Measurements from ENCODE around the gene PPP1R27. TPM values are rescaled to one million over a fixed set of nuclear protein-coding genes. Genes with fewer than 3 reads are reported as not detected.
"Not testable (repeated sequence)": the region's sequence is repeated elsewhere in the genome, so short reads cannot be mapped to it uniquely, and the experiment has no call there.

PPP1R27 gene
- total and polyA plus RNA-seq, 9 donors: 0.22 TPM; not detected in 8

GRCh38 chr17:81842725-81843504, 8.1 kb upstream of the PPP1R27 start:
- TF ChIP-seq POLR2A (IDR thresholded peaks at IDR 0.05) (no peak), CTCF (IDR thresholded peaks at IDR 0.05) (no peak), EP300 (IDR thresholded peaks at IDR 0.05) (no peak)
- Histone ChIP-seq H3K27me3 (no peaks in the 10 kb centered on the region), H3K36me3 (no peaks in the 10 kb centered on the region), H3K9me3 (no peaks in the 10 kb centered on the region), H3K27ac (no peak overlapping the region), H3K4me3 (no peak overlapping the region), H3K4me1 (ENCODE audit: insufficient read depth) (peaks cover 12% of the 10 kb centered on the region)
- WGBS, 3 donors: 56 to 62% (median 56%) methylated on average over 21 of the region's 21 CpGs
- intact Hi-C loops (cut with DNase I): no loop called here
- peak in 3 of 5 donors; percentile 65 to 73 (median 68) for DNase-seq

- Histone ChIP-seq H3K4me3 (no peak overlapping the region), H3K36me3 (no peaks in the 10 kb centered on the region)
- no peak for DNase-seq
Measured at GRCh38 chr17:81842378-81842724, 7.5 kb upstream of the PPP1R27 start.

DNA sequence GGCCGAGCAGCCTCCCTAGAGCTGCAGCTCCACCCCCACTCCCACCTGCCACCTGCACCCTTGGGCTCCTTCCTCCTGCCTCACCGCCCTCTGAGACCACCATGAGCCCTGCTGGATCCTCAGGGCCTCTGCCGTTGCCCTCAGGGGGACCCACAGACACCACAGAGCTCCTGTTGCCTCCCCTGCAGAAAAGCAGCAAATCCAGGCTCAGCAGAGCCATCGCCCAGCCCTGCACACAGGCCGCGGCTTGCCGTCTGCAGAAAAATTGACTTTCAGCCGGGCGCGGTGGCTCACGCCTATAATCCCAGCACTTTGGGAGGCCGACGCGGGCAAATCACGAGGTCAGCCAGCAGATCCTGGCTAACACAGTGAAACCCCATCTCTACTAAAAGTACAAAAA, 7.0 kb upstream of the PPP1R27 start:
- Histone ChIP-seq H3K9me3 (no peaks in the 10 kb centered on the region), H3K36me3 (no peaks in the 10 kb centered on the region), H3K27me3 (no peaks in the 10 kb centered on the region), H3K4me1 (ENCODE audit: insufficient read depth) (peaks cover 12% of the 10 kb centered on the region), H3K4me3 (no peak overlapping the region), H3K27ac (peak overlapping the region in 1 of 2 donors; percentile 2)
- intact Hi-C loops (cut with DNase I): no loop called here
- TF ChIP-seq EP300 (IDR thresholded peaks at IDR 0.05): no peak
- TF ChIP-seq CTCF (IDR thresholded peaks at IDR 0.05): no peak
- no peak for TF ChIP-seq POLR2A (IDR thresholded peaks at IDR 0.05)
- no peak for DNase-seq
- WGBS, 3 donors: 86 to 93% (median 86%) methylated on average over 15 of the region's 15 CpGs

More at GRCh38 chr17:81842378-81842724, 7.5 kb upstream of the PPP1R27 start:
- 87 to 95% (median 92%) methylated on average over 11 of the region's 11 CpGs for WGBS, 3 donors
- peaks cover 12% of the 10 kb centered on the region for H3K4me1 ChIP-seq (ENCODE audit: insufficient read depth)
- no peak for TF ChIP-seq CTCF (IDR thresholded peaks at IDR 0.05)
- TF ChIP-seq POLR2A (IDR thresholded peaks at IDR 0.05): no peak
- TF ChIP-seq EP300 (IDR thresholded peaks at IDR 0.05): no peak
- intact Hi-C loops (cut with DNase I): no loop called here
- no peaks in the 10 kb centered on the region for H3K27me3 ChIP-seq
- no peaks in the 10 kb centered on the region for H3K9me3 ChIP-seq
- H3K27ac ChIP-seq: no peak overlapping the region

GRCh38 chr17:81840826-81841778, 6.3 kb upstream of the PPP1R27 start:
- H3K27me3 ChIP-seq: no peaks in the 10 kb centered on the region
- peaks cover 12% of the 10 kb centered on the region for H3K4me1 ChIP-seq (ENCODE audit: insufficient read depth)
- H3K9me3 ChIP-seq: no peaks in the 10 kb centered on the region
- WGBS, 3 donors: 30 to 59% (median 36%) methylated on average over 37 to 40 of the region's 40 CpGs
- H3K36me3 ChIP-seq: no peaks in the 10 kb centered on the region
- peak overlapping the region in 1 of 2 donors; percentile 2 for H3K27ac ChIP-seq
- no peak for TF ChIP-seq POLR2A (IDR thresholded peaks at IDR 0.05)
- TF ChIP-seq EP300 (IDR thresholded peaks at IDR 0.05): no peak
- no peak for TF ChIP-seq CTCF (IDR thresholded peaks at IDR 0.05)
- intact Hi-C loops (cut with DNase I): no loop called here
- peak in 1 of 5 donors; percentile 57 for DNase-seq
- H3K4me3 ChIP-seq: no peak overlapping the region

DNA sequence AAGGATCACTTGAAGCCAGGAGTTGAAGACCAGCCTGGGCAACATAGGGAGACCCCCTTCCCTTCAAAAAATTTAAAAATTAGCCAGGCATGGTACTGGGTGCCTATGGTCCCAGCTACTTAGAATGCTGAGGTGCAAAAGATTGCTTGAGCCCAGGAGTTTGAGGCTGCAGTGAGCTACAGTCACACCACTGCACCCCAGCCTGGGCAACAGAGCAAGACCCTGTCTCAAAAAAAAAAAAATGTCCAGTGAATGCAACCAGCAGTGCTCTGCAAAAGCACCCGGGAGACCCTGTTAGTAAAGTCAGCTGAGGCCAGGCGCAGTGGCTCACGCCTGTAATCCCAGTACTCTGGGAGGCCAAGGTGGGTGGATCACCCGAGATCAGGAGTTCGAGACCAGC, 5.2 kb upstream of the PPP1R27 start:
- peaks cover 12% of the 10 kb centered on the region for H3K4me1 ChIP-seq (ENCODE audit: insufficient read depth)
- H3K27me3 ChIP-seq; H3K4me3 ChIP-seq; H3K9me3 ChIP-seq; DNase-seq; H3K27ac ChIP-seq; intact Hi-C loops (cut with DNase I); H3K36me3 ChIP-seq: not testable (repeated sequence)
- 92 to 97% (median 92%) methylated on average over 5 of the region's 5 CpGs for WGBS, 3 donors

All from ovary (tissue), 9 donors.